ENCODE measurements around the gene NUBP1. TPM values are rescaled to one million over a fixed set of nuclear protein-coding genes. Genes with fewer than 3 reads are reported as not detected.
"Not testable (repeated sequence)": the region's sequence is repeated elsewhere in the genome, so short reads cannot be mapped to it uniquely, and the experiment has no call there.

Gene NUBP1
- total RNA-seq, 1 experiment from 2014 or later, result 31.5 TPM

DNA sequence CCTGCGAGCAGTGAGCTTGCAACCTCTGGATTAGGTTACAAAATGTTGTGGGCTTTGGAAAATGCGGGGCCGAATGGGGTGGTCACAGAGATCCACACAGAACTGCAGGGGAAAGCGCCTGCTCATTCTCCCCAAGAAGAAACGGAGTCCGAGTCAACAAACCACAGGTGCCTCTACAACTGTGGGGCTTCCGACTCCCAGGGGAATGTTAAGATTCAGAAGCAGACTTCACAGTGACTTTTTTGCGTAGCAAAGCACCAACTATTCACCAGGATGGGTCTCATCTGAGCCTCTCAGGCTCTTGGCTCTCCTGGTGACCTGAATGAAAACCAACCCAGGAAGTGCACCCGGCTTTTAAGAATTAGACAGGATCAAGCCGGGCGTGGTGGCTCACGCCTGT, 33.7 kb downstream of the NUBP1 start:
- no peak overlapping the region for H3K9ac ChIP-seq (ENCODE audit: low read length)
- BruUV-seq (replicated peaks), result no TSS peak
- no peaks in the 10 kb centered on the region for H3K79me2 ChIP-seq (ENCODE audit: insufficient read depth, low read length)
- H3K9me3 ChIP-seq (ENCODE audit: control insufficient read depth in 1 of 2, insufficient read depth in 1 of 2, low read depth in 1 of 2, low read length in 2 of 2), result no peaks in the 10 kb centered on the region
- ATAC-seq (no peak), DNase-seq (ENCODE audit: low read depth, low spot score) (no peak)
- POLR2A ChIA-PET, result no interaction called here
- H3K4me3 ChIP-seq (replicated peaks in 1 of 2; ENCODE audit: low read depth in 1 of 2, low read length in 2 of 2), result no peak overlapping the region
- no peak overlapping the region for H3K4me2 ChIP-seq (ENCODE audit: low read length)
- peaks cover 0 to 8% of the 10 kb centered on the region in 2 experiments; a peak in 2 of 4 replicates for H3K4me1 ChIP-seq (ENCODE audit: control insufficient read depth in 1 of 2, insufficient read depth in 2 of 2, low read length in 2 of 2)
- RAD21 ChIA-PET (ENCODE audit: low non-redundant PET in 1 of 2, low total read pairs in 2 of 2, uncharacterized antibody in 2 of 2, unreplicated experiment in 2 of 2), result no interaction called here
- no peaks in the 10 kb centered on the region for H3K9me2 ChIP-seq (ENCODE audit: insufficient read depth)
- H3K36me3 ChIP-seq (ENCODE audit: control insufficient read depth in 1 of 2, insufficient read depth in 2 of 2, low read length in 2 of 2), result no peaks in the 10 kb centered on the region
- H4K20me1 ChIP-seq (ENCODE audit: insufficient read depth), result no peaks in the 10 kb centered on the region
- no peak overlapping the region for H3K27ac ChIP-seq (ENCODE audit: low read depth, low read length)
- TF ChIP-seq, protein P1, sequence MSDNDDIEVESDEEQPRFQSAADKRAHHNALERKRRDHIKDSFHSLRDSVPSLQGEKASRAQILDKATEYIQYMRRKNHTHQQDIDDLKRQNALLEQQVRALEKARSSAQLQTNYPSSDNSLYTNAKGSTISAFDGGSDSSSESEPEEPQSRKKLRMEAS (IDR thresholded peaks at IDR 0.05), result no peak
- TF ChIP-seq EZH2phosphoT487 (IDR thresholded peaks at IDR 0.05; ENCODE audit: borderline replicate concordance) (no peak), RAD21 (IDR thresholded peaks at IDR 0.05; ENCODE audit: low read depth) (no peak), CBX3 (IDR thresholded peaks at IDR 0.05; ENCODE audit: low read depth) (no peak), JUND (IDR thresholded peaks at IDR 0.05) (no peak), EZH2 (IDR thresholded peaks at IDR 0.05) (no peak), ZNF274 (IDR thresholded peaks at IDR 0.05; ENCODE audit: low read depth, low read length) (no peak), FOSL1 (IDR thresholded peaks at IDR 0.05; ENCODE audit: low read depth) (no peak), EGR1 (IDR thresholded peaks at IDR 0.05; ENCODE audit: low read depth) (no peak), YY1 (IDR thresholded peaks at IDR 0.05; ENCODE audit: extremely low read depth, insufficient replicate concordance, low read depth, low read length) (no peak)
- TF ChIP-seq, protein P2, sequence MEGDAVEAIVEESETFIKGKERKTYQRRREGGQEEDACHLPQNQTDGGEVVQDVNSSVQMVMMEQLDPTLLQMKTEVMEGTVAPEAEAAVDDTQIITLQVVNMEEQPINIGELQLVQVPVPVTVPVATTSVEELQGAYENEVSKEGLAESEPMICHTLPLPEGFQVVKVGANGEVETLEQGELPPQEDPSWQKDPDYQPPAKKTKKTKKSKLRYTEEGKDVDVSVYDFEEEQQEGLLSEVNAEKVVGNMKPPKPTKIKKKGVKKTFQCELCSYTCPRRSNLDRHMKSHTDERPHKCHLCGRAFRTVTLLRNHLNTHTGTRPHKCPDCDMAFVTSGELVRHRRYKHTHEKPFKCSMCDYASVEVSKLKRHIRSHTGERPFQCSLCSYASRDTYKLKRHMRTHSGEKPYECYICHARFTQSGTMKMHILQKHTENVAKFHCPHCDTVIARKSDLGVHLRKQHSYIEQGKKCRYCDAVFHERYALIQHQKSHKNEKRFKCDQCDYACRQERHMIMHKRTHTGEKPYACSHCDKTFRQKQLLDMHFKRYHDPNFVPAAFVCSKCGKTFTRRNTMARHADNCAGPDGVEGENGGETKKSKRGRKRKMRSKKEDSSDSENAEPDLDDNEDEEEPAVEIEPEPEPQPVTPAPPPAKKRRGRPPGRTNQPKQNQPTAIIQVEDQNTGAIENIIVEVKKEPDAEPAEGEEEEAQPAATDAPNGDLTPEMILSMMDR (IDR thresholded peaks at IDR 0.05 in 2 of 3, conservative IDR thresholded peaks at IDR 0.05 in 1 of 3; ENCODE audit: borderline replicate concordance in 1 of 3, insufficient read depth in 1 of 3, low read depth in 2 of 3, low read length in 2 of 3), result no peak
- TF ChIP-seq, protein P3, sequence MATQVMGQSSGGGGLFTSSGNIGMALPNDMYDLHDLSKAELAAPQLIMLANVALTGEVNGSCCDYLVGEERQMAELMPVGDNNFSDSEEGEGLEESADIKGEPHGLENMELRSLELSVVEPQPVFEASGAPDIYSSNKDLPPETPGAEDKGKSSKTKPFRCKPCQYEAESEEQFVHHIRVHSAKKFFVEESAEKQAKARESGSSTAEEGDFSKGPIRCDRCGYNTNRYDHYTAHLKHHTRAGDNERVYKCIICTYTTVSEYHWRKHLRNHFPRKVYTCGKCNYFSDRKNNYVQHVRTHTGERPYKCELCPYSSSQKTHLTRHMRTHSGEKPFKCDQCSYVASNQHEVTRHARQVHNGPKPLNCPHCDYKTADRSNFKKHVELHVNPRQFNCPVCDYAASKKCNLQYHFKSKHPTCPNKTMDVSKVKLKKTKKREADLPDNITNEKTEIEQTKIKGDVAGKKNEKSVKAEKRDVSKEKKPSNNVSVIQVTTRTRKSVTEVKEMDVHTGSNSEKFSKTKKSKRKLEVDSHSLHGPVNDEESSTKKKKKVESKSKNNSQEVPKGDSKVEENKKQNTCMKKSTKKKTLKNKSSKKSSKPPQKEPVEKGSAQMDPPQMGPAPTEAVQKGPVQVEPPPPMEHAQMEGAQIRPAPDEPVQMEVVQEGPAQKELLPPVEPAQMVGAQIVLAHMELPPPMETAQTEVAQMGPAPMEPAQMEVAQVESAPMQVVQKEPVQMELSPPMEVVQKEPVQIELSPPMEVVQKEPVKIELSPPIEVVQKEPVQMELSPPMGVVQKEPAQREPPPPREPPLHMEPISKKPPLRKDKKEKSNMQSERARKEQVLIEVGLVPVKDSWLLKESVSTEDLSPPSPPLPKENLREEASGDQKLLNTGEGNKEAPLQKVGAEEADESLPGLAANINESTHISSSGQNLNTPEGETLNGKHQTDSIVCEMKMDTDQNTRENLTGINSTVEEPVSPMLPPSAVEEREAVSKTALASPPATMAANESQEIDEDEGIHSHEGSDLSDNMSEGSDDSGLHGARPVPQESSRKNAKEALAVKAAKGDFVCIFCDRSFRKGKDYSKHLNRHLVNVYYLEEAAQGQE (IDR thresholded peaks at IDR 0.05; ENCODE audit: low read depth), result no peak
- no peaks in the 10 kb centered on the region for H3K27me3 ChIP-seq (ENCODE audit: insufficient read depth, low read length)
- CTCF ChIA-PET, result no interaction called here
- H2AFZ ChIP-seq (ENCODE audit: low read depth, low read length, poor library complexity, severe bottlenecking), result no peak overlapping the region
- intact Hi-C loops (cut with micrococcal nuclease), result no loop called here

DNA sequence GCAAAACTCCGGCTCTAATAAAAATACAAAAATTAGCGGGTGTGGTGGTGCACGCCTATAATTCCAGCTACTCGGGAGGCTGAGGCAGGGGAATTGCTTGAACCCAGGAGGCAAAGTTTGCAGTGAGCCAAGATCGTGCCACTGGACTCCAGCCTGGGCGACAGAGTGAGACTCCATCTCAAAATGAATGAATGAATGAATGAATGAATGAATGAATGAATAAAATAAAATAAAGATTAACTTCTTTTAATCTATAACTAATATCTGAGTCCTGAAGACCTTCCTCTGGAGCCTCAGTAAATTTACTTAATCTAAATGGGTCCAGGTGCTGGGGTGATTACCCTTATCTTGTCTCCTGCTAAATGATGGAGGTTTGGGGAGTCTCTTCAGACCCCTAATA, 36.3 kb downstream of the NUBP1 start:
- H3K79me2 ChIP-seq (ENCODE audit: insufficient read depth, low read length); H3K36me3 ChIP-seq (ENCODE audit: control insufficient read depth in 1 of 2, insufficient read depth in 2 of 2, low read length in 2 of 2); RAD21 ChIA-PET (ENCODE audit: low non-redundant PET in 1 of 2, low total read pairs in 2 of 2, uncharacterized antibody in 2 of 2, unreplicated experiment in 2 of 2); H3K27ac ChIP-seq (ENCODE audit: low read depth, low read length); H4K20me1 ChIP-seq (ENCODE audit: insufficient read depth); H3K4me2 ChIP-seq (ENCODE audit: low read length); H3K9ac ChIP-seq (ENCODE audit: low read length); H3K27me3 ChIP-seq (ENCODE audit: insufficient read depth, low read length); H2AFZ ChIP-seq (ENCODE audit: low read depth, low read length, poor library complexity, severe bottlenecking); H3K9me2 ChIP-seq (ENCODE audit: insufficient read depth); BruUV-seq (replicated peaks); POLR2A ChIA-PET; ATAC-seq; intact Hi-C loops (cut with micrococcal nuclease); H3K4me1 ChIP-seq (ENCODE audit: control insufficient read depth in 1 of 2, insufficient read depth in 2 of 2, low read length in 2 of 2); DNase-seq (ENCODE audit: low read depth, low spot score); H3K4me3 ChIP-seq (replicated peaks in 1 of 2; ENCODE audit: low read depth in 1 of 2, low read length in 2 of 2); H3K9me3 ChIP-seq (ENCODE audit: control insufficient read depth in 1 of 2, insufficient read depth in 1 of 2, low read depth in 1 of 2, low read length in 2 of 2); CTCF ChIA-PET: not testable (repeated sequence)
